GM23248 (cell line): Measurements from ENCODE around the gene ALPK1. TPM values are rescaled to one million over a fixed set of nuclear protein-coding genes. Genes with fewer than 3 reads are reported as not detected.
A peak's percentile ranks its signal among the peaks of the same experiment; 100 is the strongest.

Source experiments
- DNase-seq: peaks from one replicate; pipeline ENCODE4 v3.0.0-alpha.2; 2015
- H2AFZ ChIP-seq: fragments of 200-600 bp; sonication (generic); 2 replicates; pipeline ENCODE4 v1.6.1; 2016; ENCODE audit warnings: antibody characterized with exemption
- H3F3A ChIP-seq: fragments of 200-600 bp; sonication (generic); 2 replicates; pipeline ENCODE4 v1.6.1; 2016; ENCODE audit warnings: mild to moderate bottlenecking, antibody characterized with exemption, mixed run types; ENCODE audit not compliant: insufficient read depth
- H3K27ac ChIP-seq: fragments of 200-600 bp; sonication (generic); 2 replicates; pipeline ENCODE4 v1.5.1; 2016; ENCODE audit warnings: mild to moderate bottlenecking
- H3K27me3 ChIP-seq: fragments of 200-600 bp; sonication (generic); replicated peaks from 2 replicates; pipeline ENCODE4 v1.6.1; 2016; ENCODE audit warnings: mild to moderate bottlenecking; ENCODE audit not compliant: insufficient read depth
- H3K36me3 ChIP-seq: fragments of 200-600 bp; sonication (generic); 2 replicates; pipeline ENCODE4 v1.6.1; 2016; ENCODE audit warnings: low read depth, mild to moderate bottlenecking
- H3K4me1 ChIP-seq: fragments of 200-600 bp; sonication (generic); 2 replicates; pipeline ENCODE4 v1.6.1; 2016; ENCODE audit warnings: mild to moderate bottlenecking; ENCODE audit not compliant: insufficient read depth
- H3K4me2 ChIP-seq: fragments of 200-600 bp; sonication (generic); one replicate; pipeline ENCODE4 v1.6.1; 2016; ENCODE audit warnings: mild to moderate bottlenecking; ENCODE audit not compliant: unreplicated experiment
- H3K4me3 ChIP-seq: fragments of 200-600 bp; sonication (generic); 2 replicates; pipeline ENCODE4 v1.5.1; 2016; ENCODE audit warnings: mild to moderate bottlenecking
- H3K79me2 ChIP-seq: fragments of 200-600 bp; sonication (generic); 2 replicates; pipeline ENCODE4 v1.6.1; 2016; ENCODE audit warnings: mild to moderate bottlenecking; ENCODE audit not compliant: insufficient read depth
- H3K9ac ChIP-seq: fragments of 200-600 bp; sonication (generic); 2 replicates; pipeline ENCODE4 v1.6.1; 2016; ENCODE audit warnings: mild to moderate bottlenecking
- H3K9me2 ChIP-seq: fragments of 200-600 bp; sonication (generic); 2 replicates; pipeline ENCODE4 v1.6.1; 2016; ENCODE audit warnings: mixed run types, mild to moderate bottlenecking, moderate library complexity; ENCODE audit not compliant: insufficient read depth
- H3K9me3 ChIP-seq: fragments of 200-600 bp; sonication (generic); one replicate; pipeline ENCODE4 v1.6.1; 2017; ENCODE audit warnings: low read depth
- H4K20me1 ChIP-seq: fragments of 200-600 bp; sonication (generic); 2 replicates; pipeline ENCODE4 v1.6.0; 2016; ENCODE audit not compliant: insufficient read depth
- EZH2 ChIP-seq: fragments of 200-600 bp; sonication (generic); IDR thresholded peaks from 2 replicates; pipeline ENCODE4 v1.6.1; 2018; ENCODE audit warnings: antibody characterized with exemption, mild to moderate bottlenecking; ENCODE audit not compliant: insufficient read depth, poor library complexity, severe bottlenecking
- EZH2phosphoT487 ChIP-seq: fragments of 200-600 bp; sonication (generic); IDR thresholded peaks from 2 replicates; pipeline ENCODE4 v1.6.1; 2018; ENCODE audit warnings: antibody characterized with exemption, moderate library complexity, mild to moderate bottlenecking, low read depth; ENCODE audit not compliant: insufficient read depth
- WGBS, 2 experiments: methylation state at CpG; one replicate each; pipeline ENCODE4 v1.1.6; 2015 to 2017; ENCODE audit warnings: low lambda C conversion rate in 2 of 2, low coverage in 1 of 2; ENCODE audit errors: missing lambda C conversion rate in 2 of 2; 5-methylcytosine and 5-hydroxymethylcytosine counted together
- in situ Hi-C: fragments of 300-500 bp; cut with MboI; formaldehyde crosslinking; loops from 2 replicates; pipeline ENCODE4 v1.15.0; 2020
- polyA plus RNA-seq: library from polyadenylated mRNA; unstranded; fragments of >200 nt; fragmentation: Nextera tagmentation; extraction: Ambion mirVana; gene quantifications from 2 replicates; pipeline ENCODE4 v1.2.1, GENCODE V29; 2016
- total RNA-seq: library from RNA; depleted of rRNA; stranded (reverse); fragments of >200 nt; shearing (Covaris generic); gene quantifications from 2 replicates; pipeline ENCODE4 v1.2.3, GENCODE V29; 2014

The ALPK1 gene
- total and polyA plus RNA-seq, 2 experiments from 2014 or later: 7.3 to 7.9 TPM

GRCh38 chr4:112377594-112378242 is 80.5 kb downstream of the ALPK1 start:
- no peaks in the 10 kb centered on the region for H3K4me1 ChIP-seq
- 91 to 96% methylated on average over 13 of the region's 13 CpGs for WGBS, 2 experiments
- no peak overlapping the region for H3K4me2 ChIP-seq
- H3K9me2 ChIP-seq: no peaks in the 10 kb centered on the region
- no peaks in the 10 kb centered on the region for H3K9me3 ChIP-seq
- H3K79me2 ChIP-seq: no peaks in the 10 kb centered on the region
- no peaks in the 10 kb centered on the region for H3F3A ChIP-seq
- no peaks in the 10 kb centered on the region for H4K20me1 ChIP-seq
- no peak overlapping the region for H3K9ac ChIP-seq
- H3K36me3 ChIP-seq: no peaks in the 10 kb centered on the region
- H3K27me3 ChIP-seq: no peaks in the 10 kb centered on the region
- H2AFZ ChIP-seq: no peak overlapping the region
- no peak overlapping the region for H3K27ac ChIP-seq
- no peak for DNase-seq
- TF ChIP-seq EZH2phosphoT487 (no peak), EZH2 (no peak)
- H3K4me3 ChIP-seq: no peak overlapping the region
- in situ Hi-C loops: no loop called here

GRCh38 chr4:112378243-112378620 is 81.1 kb downstream of the ALPK1 start:
- Histone ChIP-seq H3K9me2 (no peaks in the 10 kb centered on the region), H3K9ac (no peak overlapping the region), H3K4me2 (no peak overlapping the region), H3K27ac (no peak overlapping the region), H3K79me2 (no peaks in the 10 kb centered on the region), H3K27me3 (no peaks in the 10 kb centered on the region), H3K36me3 (no peaks in the 10 kb centered on the region), H3K9me3 (no peaks in the 10 kb centered on the region), H3F3A (no peaks in the 10 kb centered on the region), H3K4me3 (no peak overlapping the region), H2AFZ (no peak overlapping the region), H4K20me1 (no peaks in the 10 kb centered on the region), H3K4me1 (no peaks in the 10 kb centered on the region)
- in situ Hi-C loops: no loop called here
- no peak for DNase-seq
- 44 to 59% methylated on average over 3 of the region's 3 CpGs for WGBS, 2 experiments
- TF ChIP-seq EZH2phosphoT487: no peak
- TF ChIP-seq EZH2: no peak

DNA sequence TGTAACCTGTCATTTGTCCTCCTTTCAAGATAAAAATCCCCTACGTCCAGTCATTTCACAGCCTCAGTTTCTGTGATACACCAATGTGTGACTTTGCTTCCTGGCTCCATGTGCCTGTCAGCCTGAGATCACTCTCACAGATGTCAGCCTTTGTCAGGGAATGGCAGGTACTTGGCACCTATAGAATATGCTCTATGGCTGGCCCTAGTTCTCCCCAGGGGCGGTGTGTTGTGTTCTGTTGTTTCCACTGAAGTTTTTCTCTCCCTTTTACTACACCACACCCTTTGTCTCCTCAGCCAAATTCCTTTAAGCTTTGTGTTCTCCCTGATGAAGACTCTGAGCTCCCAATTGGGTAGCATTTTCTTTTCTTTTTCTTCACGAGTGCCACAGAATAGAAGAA is 81.7 kb downstream of the ALPK1 start:
- no peak overlapping the region for H3K27ac ChIP-seq

DNA sequence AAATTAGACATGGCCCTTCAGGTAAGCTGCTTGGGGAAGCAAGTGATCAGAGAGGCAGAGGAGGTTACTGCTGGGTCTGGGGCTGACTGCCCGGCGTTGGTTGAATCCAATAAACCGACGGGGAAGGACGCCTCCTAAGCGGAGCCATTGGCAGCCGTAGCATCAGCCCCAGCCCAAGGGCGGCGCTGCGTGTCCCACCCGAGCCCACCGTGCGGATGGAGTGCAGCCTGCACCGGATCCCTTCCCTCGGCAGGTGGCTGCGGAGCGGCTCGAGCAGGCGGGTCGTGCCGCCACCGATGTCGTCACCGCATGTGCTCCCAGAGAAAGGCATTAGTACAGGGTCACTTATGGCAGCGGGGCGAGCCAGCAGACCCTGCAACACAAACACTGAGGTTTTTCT is 82.1 kb downstream of the ALPK1 start:
- no peaks in the 10 kb centered on the region for H3F3A ChIP-seq
- H3K9ac ChIP-seq: no peak overlapping the region
- 89% methylated on average over 18 to 26 of the region's 26 CpGs for WGBS, 2 experiments
- TF ChIP-seq EZH2phosphoT487 (no peak), EZH2 (no peak)
- no peaks in the 10 kb centered on the region for H3K27me3 ChIP-seq
- no peak overlapping the region for H3K4me3 ChIP-seq
- DNase-seq: no peak
- no peaks in the 10 kb centered on the region for H3K9me3 ChIP-seq
- no peaks in the 10 kb centered on the region for H3K4me1 ChIP-seq
- no peak overlapping the region for H3K4me2 ChIP-seq
- H4K20me1 ChIP-seq: no peaks in the 10 kb centered on the region
- in situ Hi-C loops: no loop called here
- H3K36me3 ChIP-seq: no peaks in the 10 kb centered on the region
- no peaks in the 10 kb centered on the region for H3K79me2 ChIP-seq
- no peaks in the 10 kb centered on the region for H3K9me2 ChIP-seq
- H3K27ac ChIP-seq: no peak overlapping the region
- H2AFZ ChIP-seq: no peak overlapping the region

More for the DNA sequence above, 81.7 kb downstream of the ALPK1 start:
- Histone ChIP-seq H3K79me2 (no peaks in the 10 kb centered on the region), H3K9me3 (no peaks in the 10 kb centered on the region), H3F3A (no peaks in the 10 kb centered on the region), H2AFZ (no peak overlapping the region), H3K27me3 (no peaks in the 10 kb centered on the region), H3K4me3 (no peak overlapping the region), H3K9ac (no peak overlapping the region), H3K36me3 (no peaks in the 10 kb centered on the region), H3K4me1 (no peaks in the 10 kb centered on the region), H3K4me2 (no peak overlapping the region), H4K20me1 (no peaks in the 10 kb centered on the region), H3K9me2 (no peaks in the 10 kb centered on the region)
- TF ChIP-seq EZH2phosphoT487 (no peak), EZH2 (no peak)
- DNase-seq: peak; percentile 37
- 43 to 54% methylated on average over 3 of the region's 3 CpGs for WGBS, 2 experiments
- in situ Hi-C loops: no loop called here
